K562 treated with DMSO at 1 percent for 48 hours (cell line): ENCODE results near the gene TBRG4. TPM values are rescaled to one million over a fixed set of nuclear protein-coding genes. Genes with fewer than 3 reads are reported as not detected.

Source experiments
- total RNA-seq: library from RNA; unstranded; fragments of 300-600 nt; gene quantifications from 2 replicates; pipeline ENCODE4 v1.2.3, GENCODE V29; 2022; ENCODE audit warnings: low replicate concordance; ENCODE audit errors: extremely low read depth

Gene TBRG4
- total RNA-seq: not detected in 2 replicates

GRCh38 chr7:45111298-45112223, at the start of gene TBRG4:
TBRG4 (minus strand) TSS chr7:45111697; CDS start chr7:45109237, 2,460 bp downstream.

DNA sequence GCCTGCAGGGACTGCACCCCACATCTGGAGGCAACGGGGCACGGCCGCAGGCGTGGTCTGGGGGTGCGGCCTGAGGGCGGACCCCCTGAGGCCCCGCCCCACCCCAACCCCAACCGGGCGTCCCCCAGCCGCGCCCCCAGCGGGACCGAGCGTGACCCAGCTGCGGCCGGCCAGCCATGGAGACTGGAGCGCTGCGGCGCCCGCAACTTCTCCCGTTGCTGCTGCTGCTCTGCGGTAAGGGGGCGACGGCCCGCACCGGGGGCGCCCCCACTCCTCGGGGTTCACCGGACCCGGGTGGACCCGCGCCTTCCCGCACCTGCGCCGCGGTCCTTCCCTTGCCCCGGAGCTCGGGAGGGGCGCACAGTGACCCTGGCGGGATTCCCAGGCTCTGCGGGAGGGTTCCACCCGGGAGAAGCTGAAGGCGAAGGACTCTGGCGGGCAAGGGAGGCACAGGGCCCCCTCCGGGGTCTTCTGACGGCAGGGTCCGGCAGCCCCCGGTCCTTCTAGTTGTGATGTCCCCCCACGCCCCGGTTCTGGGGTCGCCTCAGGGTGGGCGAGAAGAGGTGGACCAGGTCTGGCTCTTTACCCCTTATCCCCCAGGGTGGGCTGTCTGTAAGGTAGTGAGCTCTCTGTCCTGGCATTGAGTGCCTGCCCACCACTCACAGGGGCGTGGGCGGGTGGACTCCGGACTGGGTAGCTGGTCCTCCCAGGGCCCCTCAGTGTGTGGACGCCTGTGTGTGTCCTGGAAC, 46.3 kb upstream of the TBRG4 start, which contains the start of gene RAMP3:
Gene RAMP3, plus strand, starts transcription at position 139 of the 749 bp plus-strand sequence. Its CDS starts 38 bp downstream, at position 177.

GRCh38 chr7:45088821-45089340, 22.6 kb downstream of the TBRG4 start, which contains the start of gene NACAD:
NACAD (minus strand) TSS chr7:45088969; CDS start chr7:45088894, 75 bp downstream.

Other genes starting within 250 kb of the TBRG4 start
- not detected in 2 replicates for gene PURB, start 226.2 kb downstream of the TBRG4 start, total RNA-seq
- gene MYO1G, start 132.7 kb downstream of the TBRG4 start, total RNA-seq: not detected in 2 replicates
- not detected in 2 replicates for gene CCM2, start 111.5 kb downstream of the TBRG4 start, total RNA-seq
- gene NACAD, start 22.7 kb downstream of the TBRG4 start, total RNA-seq: not detected in 2 replicates
- not detected in 2 replicates for gene RAMP3, start 46.1 kb upstream of the TBRG4 start, total RNA-seq